NCI-H2107 (cell line): ENCODE results near the gene GET4.
"Not testable (repeated sequence)": the region's sequence is repeated elsewhere in the genome, so short reads cannot be mapped to it uniquely, and the experiment has no call there.

Experiments
- DNase-seq: peaks from one replicate; lab custom pipeline; 2025; lab: John Stamatoyannopoulos, UW

Gene GET4

GRCh38 chr7:845731-846130 is 30.6 kb upstream of the GET4 start:
- no peak for DNase-seq

- not testable (repeated sequence) for DNase-seq
These were observed 29.2 kb upstream of the GET4 start for GRCh38 chr7:846958-847650.

DNA sequence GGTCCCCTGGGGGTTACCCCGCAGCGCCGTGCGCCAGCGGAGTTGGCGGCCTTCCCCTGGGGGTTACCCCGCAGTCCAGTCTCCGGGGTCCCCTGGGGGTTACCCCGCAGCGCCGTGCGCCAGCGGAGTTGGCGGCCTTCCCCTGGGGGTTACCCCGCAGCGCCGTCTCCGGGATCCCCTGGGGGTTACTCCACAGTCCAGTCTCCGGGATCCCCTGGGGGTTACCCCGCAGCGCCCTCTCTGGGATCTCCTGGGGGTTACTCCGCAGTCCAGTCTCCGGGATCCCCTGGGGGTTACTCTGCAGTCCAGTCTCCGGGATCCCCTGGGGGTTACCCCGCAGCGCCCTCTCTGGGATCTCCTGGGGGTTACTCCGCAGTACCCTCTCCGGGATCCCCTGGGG is 28.6 kb upstream of the GET4 start:
- not testable (repeated sequence) for DNase-seq

DNA sequence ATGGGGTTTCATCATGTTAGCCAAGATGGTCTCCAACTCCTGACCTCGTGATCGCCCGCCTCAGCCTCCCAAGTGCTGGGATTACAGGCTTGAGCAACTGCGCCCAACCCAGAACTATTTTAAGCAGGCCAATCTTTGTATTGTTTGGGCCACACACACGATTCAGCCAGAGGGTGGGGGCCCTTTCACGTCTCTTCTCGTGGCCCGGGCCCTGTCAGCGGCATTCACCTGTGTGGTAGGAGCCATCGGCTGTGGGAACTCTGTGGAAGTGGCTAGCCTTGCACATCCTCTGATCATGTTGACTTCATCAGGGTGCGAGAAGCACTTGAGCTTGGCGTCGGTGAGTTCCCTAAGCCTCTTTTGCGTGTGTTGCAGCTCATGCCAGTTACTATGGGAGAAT is 27.2 kb upstream of the GET4 start:
- DNase-seq, result no peak

- no peak for DNase-seq
These were observed 26.6 kb upstream of the GET4 start for GRCh38 chr7:849781-850180.

GRCh38 chr7:851204-851603 is 25.1 kb upstream of the GET4 start:
- DNase-seq, result no peak

DNA sequence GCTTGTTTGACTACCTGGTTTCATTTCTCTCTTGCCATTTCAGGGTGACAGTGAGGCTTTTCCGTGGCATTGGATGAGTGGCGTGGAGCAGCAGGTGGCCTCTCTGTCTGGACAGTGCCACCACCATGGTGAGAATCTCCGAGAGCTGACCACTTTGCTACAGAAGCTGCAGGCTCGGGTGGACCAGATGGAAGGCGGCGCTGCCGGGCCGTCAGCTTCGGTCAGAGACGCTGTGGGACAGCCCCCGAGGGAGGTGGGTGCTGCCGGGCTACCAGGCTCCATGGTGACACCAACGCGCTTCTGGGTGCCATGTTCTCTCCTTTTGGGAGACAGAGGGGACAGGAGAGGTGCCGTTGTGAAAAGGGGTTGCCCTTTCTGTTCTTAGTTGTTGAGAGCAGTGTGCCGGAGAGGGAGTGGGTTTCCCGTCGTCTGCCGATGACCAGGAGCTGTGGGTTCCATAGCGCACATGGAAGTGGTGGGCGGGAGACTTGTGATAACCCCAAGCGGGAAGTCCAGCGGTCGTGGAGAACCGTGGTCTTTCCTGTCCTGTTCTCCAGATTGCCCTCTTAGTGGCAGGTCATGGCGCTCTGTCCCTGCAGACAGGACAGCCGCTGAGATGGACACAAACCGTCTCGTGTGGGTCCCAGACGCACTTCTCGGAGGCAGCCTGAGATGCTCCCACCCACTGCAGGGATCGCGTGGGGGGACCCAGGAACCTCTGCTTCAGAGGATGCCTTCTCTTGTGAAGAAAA is 22.8 kb upstream of the GET4 start:
- no peak for DNase-seq

GRCh38 chr7:854118-854775 is 22.1 kb upstream of the GET4 start:
- DNase-seq, result no peak

- no peak for DNase-seq
These were observed 20.5 kb upstream of the GET4 start for GRCh38 chr7:855686-856369.

DNA sequence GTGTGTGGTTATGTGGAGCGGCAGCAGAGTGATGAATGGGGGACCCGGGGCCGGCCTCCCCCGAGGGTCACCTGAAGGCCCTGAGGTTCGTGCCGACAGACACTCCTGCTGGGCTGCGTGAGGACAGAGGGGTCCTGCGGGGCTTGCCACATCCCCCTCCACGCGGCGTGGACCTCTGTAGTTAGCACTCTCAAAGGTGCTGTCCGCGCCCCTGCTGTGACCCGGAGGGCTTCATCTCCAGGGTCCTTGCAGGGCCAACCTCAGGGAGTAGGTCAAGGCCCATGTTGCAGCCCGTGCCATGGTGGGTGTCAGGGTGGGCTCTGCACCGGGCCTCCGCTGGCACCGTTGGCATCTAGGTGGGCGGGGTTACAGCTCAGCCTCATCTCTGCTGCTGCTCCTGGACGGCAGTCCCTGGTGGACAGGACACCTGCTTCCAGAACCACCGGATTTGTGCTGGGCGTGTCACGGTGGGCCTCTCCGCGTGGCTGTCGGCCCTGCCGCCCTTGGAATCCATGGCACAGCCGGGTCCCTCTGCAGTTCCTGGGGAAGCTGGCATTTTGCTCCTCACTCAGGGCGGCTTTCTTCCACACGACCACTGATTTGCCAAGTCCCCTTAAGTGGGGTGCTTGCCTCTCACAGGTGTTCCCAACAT is 19.8 kb upstream of the GET4 start:
- no peak for DNase-seq

DNA sequence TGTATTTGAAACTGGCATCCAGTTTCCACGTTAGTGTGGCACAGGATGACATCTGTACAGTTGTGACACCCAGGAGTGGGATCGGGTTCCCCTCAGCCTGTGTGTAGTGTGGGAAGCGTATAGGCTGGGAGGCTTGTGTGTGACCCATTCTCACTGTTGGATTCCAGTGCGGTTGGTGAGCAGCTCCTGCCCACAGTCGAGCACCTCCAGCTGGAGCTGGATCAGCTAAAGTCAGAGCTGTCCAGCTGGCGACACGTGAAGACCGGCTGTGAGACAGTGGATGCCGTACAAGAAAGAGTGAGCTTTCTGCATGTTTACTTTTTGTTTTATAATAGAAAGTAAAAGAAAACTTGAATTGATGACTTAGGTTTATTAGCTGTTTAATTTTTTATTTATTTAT is 18.7 kb upstream of the GET4 start:
- DNase-seq, result no peak

- no peak for DNase-seq
These were observed 16.9 kb upstream of the GET4 start for GRCh38 chr7:859359-860030.

GRCh38 chr7:860149-860548 is 16.2 kb upstream of the GET4 start:
- no peak for DNase-seq

- no peak for DNase-seq
These were observed 15.1 kb upstream of the GET4 start for GRCh38 chr7:861222-861621.

DNA sequence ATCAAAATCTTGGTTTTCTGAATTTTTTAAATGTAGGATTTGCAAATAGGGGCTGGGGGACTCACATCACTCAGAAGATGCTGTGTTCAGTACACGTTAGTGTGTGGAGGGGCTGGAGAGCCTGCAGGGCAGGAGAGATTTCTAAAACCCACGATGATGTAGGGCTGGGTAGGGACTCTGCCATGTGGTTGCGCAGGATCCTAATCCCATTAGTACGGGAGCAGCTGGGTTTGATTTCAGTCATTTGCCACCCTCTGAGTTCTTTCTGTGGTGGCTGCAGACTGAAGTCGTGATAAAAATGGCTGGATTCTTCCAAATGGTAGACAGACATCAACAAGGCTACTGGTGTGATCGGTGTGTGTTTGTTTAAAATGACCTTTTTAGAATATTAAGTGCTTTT is 14.2 kb upstream of the GET4 start:
- no peak for DNase-seq

- DNase-seq, result no peak
These were observed 13.2 kb upstream of the GET4 start for GRCh38 chr7:863106-863505.

- DNase-seq, result no peak
These were observed 10.4 kb upstream of the GET4 start for GRCh38 chr7:865921-866320.

- no peak for DNase-seq
These were observed 9.4 kb upstream of the GET4 start for GRCh38 chr7:867001-867405.

- no peak for DNase-seq
These were observed 8.8 kb upstream of the GET4 start for GRCh38 chr7:867406-868188.

- no peak for DNase-seq
These were observed 8.2 kb upstream of the GET4 start for GRCh38 chr7:868189-868486.

GRCh38 chr7:869348-869747 is 7.0 kb upstream of the GET4 start:
- no peak for DNase-seq
